HepG2 (cell line): ENCODE data around the gene APOBEC3H. TPM values are rescaled to one million over a fixed set of nuclear protein-coding genes. Genes with fewer than 3 reads are reported as not detected.
"Not testable (repeated sequence)": the region's sequence is repeated elsewhere in the genome, so short reads cannot be mapped to it uniquely, and the experiment has no call there.

Source experiments
- ATAC-seq: fragments of 200-7000 bp; cut with Tn5 transposase; 3 replicates; pipeline ENCODE4 v1.9.1; 2020; ENCODE audit warnings: mild to moderate bottlenecking, moderate library complexity
- BruUV-seq: library from RNA; stranded (reverse); fragments of 400-500 nt; replicated peaks from 2 replicates; lab custom pipeline; 2021; lab: Mats Ljungman, UMichigan
- CTCF ChIA-PET: fragments of 300-600 bp; formaldehyde crosslinking; extraction: SDS; loops from one replicate; lab custom pipeline; 2021; ENCODE audit warnings: low total read pairs, inconsistent platforms, low intra/inter-chr PET ratio; lab: Yijun Ruan, JAX
- POLR2A ChIA-PET: fragments of 350-600 bp; sonication (Branson Sonifier 250); formaldehyde crosslinking; loops from one replicate; lab custom pipeline; 2020; ENCODE audit warnings: antibody characterized with exemption, inconsistent platforms; lab: Yijun Ruan, JAX
- DNase-seq: peaks from one replicate; pipeline ENCODE4 v3.0.0-alpha.2; 2015; ENCODE audit warnings: low spot score
- FAIRE-seq: peaks from 3 replicates; lab custom pipeline; 2011; peaks lifted over from hg19 to GRCh38; lab: Jason Lieb, UNC
- H2AFZ ChIP-seq: one replicate; pipeline ENCODE4 v1.6.1; 2011; ENCODE audit warnings: low read length, inconsistent platforms
- H3K27ac ChIP-seq: fragments of 300-600 bp; 3 replicates; pipeline ENCODE4 v1.8.0; 2011; ENCODE audit warnings: mixed run types, mild to moderate bottlenecking, mixed read lengths, low read length, inconsistent platforms; ENCODE audit not compliant: insufficient read depth; ENCODE audit errors: extremely low read length
- H3K27me3 ChIP-seq, 2 experiments: fragments of 200-600 bp in 1 of 2; 2 replicates in 1 of 2; 3 replicates in 1 of 2; pipeline versions ENCODE4 v1.6.0 to v1.8.0; 2011; ENCODE audit warnings: low read length in 2 of 2, mild to moderate bottlenecking in 2 of 2, moderate library complexity in 2 of 2, inconsistent platforms in 1 of 2; ENCODE audit not compliant: insufficient read depth in 2 of 2, control insufficient read depth in 1 of 2
- H3K36me3 ChIP-seq, 2 experiments: fragments of 200-600 bp in 1 of 2; replicated peaks in 1 of 2; 2 replicates in 1 of 2; 3 replicates in 1 of 2; pipeline versions ENCODE4 v1.5.1 to v1.8.0; 2011; ENCODE audit warnings: low read length in 2 of 2, inconsistent platforms in 1 of 2; ENCODE audit not compliant: insufficient read depth in 2 of 2, control insufficient read depth in 1 of 2
- H3K4me1 ChIP-seq: 2 replicates; pipeline ENCODE4 v1.5.1; 2012; ENCODE audit warnings: low read length, inconsistent platforms; ENCODE audit not compliant: insufficient read depth
- H3K4me2 ChIP-seq: 2 replicates; pipeline ENCODE4 v1.6.0; 2011; ENCODE audit warnings: low read depth, low read length, inconsistent platforms
- H3K4me3 ChIP-seq, 3 experiments: fragments of 200-600 bp in 1 of 3; sonication (generic), shearing (Covaris generic) in 1 of 3; replicated peaks in 1 of 3; 2 replicates each; pipeline ENCODE4 v1.5.1; 2011 to 2016; ENCODE audit warnings: low read length in 3 of 3, inconsistent platforms in 2 of 3, low read depth in 2 of 3, mild to moderate bottlenecking in 2 of 3, control low read depth in 1 of 3, mixed read lengths in 1 of 3; ENCODE audit not compliant: insufficient read depth in 1 of 3
- H3K79me2 ChIP-seq: one replicate; pipeline ENCODE4 v1.6.1; 2011; ENCODE audit warnings: low read length, inconsistent platforms; ENCODE audit not compliant: insufficient read depth
- H3K9ac ChIP-seq: 2 replicates; pipeline ENCODE4 v1.6.0; 2011; ENCODE audit warnings: mild to moderate bottlenecking, low read depth, low read length, inconsistent platforms; ENCODE audit not compliant: insufficient read depth
- H3K9me3 ChIP-seq: 2 replicates; pipeline ENCODE4 v1.5.1; 2012; ENCODE audit warnings: mild to moderate bottlenecking, low read length
- H4K20me1 ChIP-seq: 2 replicates; pipeline ENCODE4 v1.6.0; 2011; ENCODE audit warnings: inconsistent platforms, mild to moderate bottlenecking, low read length, moderate library complexity; ENCODE audit not compliant: insufficient read depth
- BRD4 ChIP-seq: sonication (generic); formaldehyde crosslinking; IDR thresholded peaks from 2 replicates; pipeline ENCODE4 v1.4.0; 2020; ENCODE audit warnings: missing genetic modification reagents
- SRSF1 ChIP-seq: fragments of 200-400 bp; formaldehyde crosslinking; optimal IDR thresholded peaks from 2 replicates; pipeline ENCODE3; 2017; ENCODE audit warnings: mild to moderate bottlenecking, low read depth, low read length, moderate library complexity
- YEATS4 ChIP-seq: sonication (generic); formaldehyde crosslinking; IDR thresholded peaks from 2 replicates; pipeline ENCODE4 v1.4.0; 2020; ENCODE audit warnings: missing genetic modification reagents, borderline replicate concordance
- ZNF3 ChIP-seq: IDR thresholded peaks from 2 replicates; pipeline ENCODE4 v1.7.0; 2017; ENCODE audit warnings: inconsistent platforms
- ZNF550 ChIP-seq: sonication (generic); formaldehyde crosslinking; IDR thresholded peaks from 2 replicates; pipeline ENCODE4 v1.4.0; 2020; ENCODE audit warnings: mild to moderate bottlenecking, missing genetic modification reagents, borderline replicate concordance
- ZNF720 ChIP-seq: sonication (generic); formaldehyde crosslinking; IDR thresholded peaks from 2 replicates; pipeline ENCODE4 v1.4.0; 2020; ENCODE audit warnings: missing genetic modification reagents
- ZSCAN29 ChIP-seq: sonication (generic); formaldehyde crosslinking; conservative IDR thresholded peaks from 2 replicates; pipeline ENCODE4 v1.4.0; 2020; ENCODE audit warnings: mild to moderate bottlenecking, missing genetic modification reagents
- WGBS: methylation state at CpG from one replicate; pipeline ENCODE4 v1.1.6; 2017; ENCODE audit warnings: low lambda C conversion rate; 5-methylcytosine and 5-hydroxymethylcytosine counted together
- in situ Hi-C: cut with HindIII; loops from 2 replicates; pipeline ENCODE4 v1.10.0; 2017; ENCODE audit warnings: low pct_unique_long_range_greater_than_20kb; ENCODE audit not compliant: extremely low pct_ligation_motif_present
- intact Hi-C: fragments of 100-400 bp; cut with micrococcal nuclease; formaldehyde crosslinking; loops from one replicate; pipeline ENCODE4 v1.10.0; 2022; ENCODE audit not compliant: unreplicated experiment
- polyA plus RNA-seq, 8 experiments: library from polyadenylated mRNA; depleted of rRNA in 3 of 8; stranded (reverse) in 7 of 8; unstranded in 1 of 8; fragments of >200 nt; fragmentation: Illumina TruSeq in 4 of 8; extraction: Trizol in 4 of 8; gene quantifications; 2 replicates each; pipeline versions ENCODE4 v1.2.1 to v1.2.3, GENCODE V29; 2011 to 2016; ENCODE audit warnings: low read depth in 4 of 8, missing spikeins in 1 of 8, mixed read lengths in 1 of 8; ENCODE audit not compliant: insufficient read depth in 1 of 8
- total RNA-seq, 5 experiments: library from RNA; depleted of rRNA; stranded (reverse); fragments of >200 nt; fragmentation: Illumina TruSeq; extraction: Trizol; gene quantifications; 2 replicates each; pipeline ENCODE4 v1.2.3, GENCODE V29; 2016; ENCODE audit warnings: low read depth in 1 of 5
- TF ChIP-seq, protein P1 (sequence below): sonication (generic); formaldehyde crosslinking; IDR thresholded peaks from 2 replicates; pipeline ENCODE4 v1.4.0; 2020; ENCODE audit warnings: missing genetic modification reagents
- TF ChIP-seq, protein P2 (sequence below): sonication (generic); formaldehyde crosslinking; IDR thresholded peaks from 2 replicates; pipeline ENCODE4 v1.5.0; 2020; ENCODE audit warnings: mild to moderate bottlenecking, missing genetic modification reagents, borderline replicate concordance
- TF ChIP-seq, protein P3 (sequence below): sonication (generic); formaldehyde crosslinking; IDR thresholded peaks from 2 replicates; pipeline ENCODE4 v1.4.0; 2020; ENCODE audit warnings: low read depth, mild to moderate bottlenecking, missing genetic modification reagents

The APOBEC3H gene
- total and polyA plus RNA-seq, 2 of the 13 experiments (the other 11 are each of a cell fraction or from before 2014, with no cell fraction given), result 0.18 to 0.31 TPM

DNA sequence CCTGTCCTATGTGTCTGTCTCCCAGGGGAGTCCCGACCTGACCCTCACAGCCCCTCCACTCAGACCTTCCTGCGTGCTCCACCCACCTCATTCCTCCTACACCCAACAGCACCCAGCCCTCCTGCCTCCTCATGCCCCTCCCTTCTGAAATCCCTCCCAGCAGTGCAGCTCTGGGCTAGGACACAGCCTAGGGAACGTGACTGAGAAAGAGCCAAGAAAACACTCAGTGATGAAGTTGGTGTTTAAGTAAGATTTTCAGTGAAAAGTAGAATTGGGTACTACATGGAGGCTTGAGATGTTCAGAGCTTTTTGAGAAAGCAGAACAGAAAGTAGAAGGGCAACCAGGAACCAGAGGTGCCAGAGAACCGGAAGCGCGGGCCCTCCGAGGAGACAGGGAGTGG is 24.5 kb upstream of the APOBEC3H start:
- H3K4me3 ChIP-seq, H3K9ac ChIP-seq, BruUV-seq, H2AFZ ChIP-seq, H3K27ac ChIP-seq, H4K20me1 ChIP-seq, in situ Hi-C loops, H3K36me3 ChIP-seq, H3K9me3 ChIP-seq, CTCF ChIA-PET, H3K4me2 ChIP-seq, H3K27me3 ChIP-seq, DNase-seq, ATAC-seq, H3K79me2 ChIP-seq, intact Hi-C loops, POLR2A ChIA-PET, FAIRE-seq: not testable (repeated sequence)
- WGBS, result 48% methylated on average over 6 of the region's 7 CpGs
- H3K4me1 ChIP-seq, result peaks cover 14% of the 10 kb centered on the region

GRCh38 chr22:39073981-39074380 is 23.1 kb upstream of the APOBEC3H start:
- no peak for FAIRE-seq
- H3K4me1 ChIP-seq, result peaks cover 19% of the 10 kb centered on the region
- H3K36me3 ChIP-seq, result no peaks in the 10 kb centered on the region
- H3K79me2 ChIP-seq, result no peaks in the 10 kb centered on the region
- DNase-seq, result no peak
- H3K27me3 ChIP-seq, result no peaks in the 10 kb centered on the region; a peak in 1 of 5 replicates
- in situ Hi-C loops, result no loop called here
- POLR2A ChIA-PET, result no interaction called here
- CTCF ChIA-PET, result no interaction called here
- ATAC-seq, result no peak
- 20% methylated on average over 2 of the region's 2 CpGs for WGBS
- H3K4me2 ChIP-seq, result no peak overlapping the region
- intact Hi-C loops, result no loop called here
- no peak overlapping the region for H3K9ac ChIP-seq
- H3K9me3 ChIP-seq, result no peaks in the 10 kb centered on the region
- H3K4me3 ChIP-seq, result no peak overlapping the region
- H3K27ac ChIP-seq, result no peak overlapping the region
- no peak overlapping the region for H2AFZ ChIP-seq
- no peaks in the 10 kb centered on the region for H4K20me1 ChIP-seq
- BruUV-seq, result no TSS peak
- TF ChIP-seq SRSF1 (no peak), ZSCAN29 (CRISPR knock-in tag) (no peak), ZNF720 (no peak), YEATS4 (no peak), ZNF3 (CRISPR knock-in tag) (no peak), ZNF550 (CRISPR knock-in tag) (no peak), BRD4 (CRISPR knock-in tag) (no peak)
- TF ChIP-seq, protein P1, sequence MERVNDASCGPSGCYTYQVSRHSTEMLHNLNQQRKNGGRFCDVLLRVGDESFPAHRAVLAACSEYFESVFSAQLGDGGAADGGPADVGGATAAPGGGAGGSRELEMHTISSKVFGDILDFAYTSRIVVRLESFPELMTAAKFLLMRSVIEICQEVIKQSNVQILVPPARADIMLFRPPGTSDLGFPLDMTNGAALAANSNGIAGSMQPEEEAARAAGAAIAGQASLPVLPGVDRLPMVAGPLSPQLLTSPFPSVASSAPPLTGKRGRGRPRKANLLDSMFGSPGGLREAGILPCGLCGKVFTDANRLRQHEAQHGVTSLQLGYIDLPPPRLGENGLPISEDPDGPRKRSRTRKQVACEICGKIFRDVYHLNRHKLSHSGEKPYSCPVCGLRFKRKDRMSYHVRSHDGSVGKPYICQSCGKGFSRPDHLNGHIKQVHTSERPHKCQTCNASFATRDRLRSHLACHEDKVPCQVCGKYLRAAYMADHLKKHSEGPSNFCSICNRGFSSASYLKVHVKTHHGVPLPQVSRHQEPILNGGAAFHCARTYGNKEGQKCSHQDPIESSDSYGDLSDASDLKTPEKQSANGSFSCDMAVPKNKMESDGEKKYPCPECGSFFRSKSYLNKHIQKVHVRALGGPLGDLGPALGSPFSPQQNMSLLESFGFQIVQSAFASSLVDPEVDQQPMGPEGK (CRISPR knock-in tag), result no peak
- TF ChIP-seq, protein P2, sequence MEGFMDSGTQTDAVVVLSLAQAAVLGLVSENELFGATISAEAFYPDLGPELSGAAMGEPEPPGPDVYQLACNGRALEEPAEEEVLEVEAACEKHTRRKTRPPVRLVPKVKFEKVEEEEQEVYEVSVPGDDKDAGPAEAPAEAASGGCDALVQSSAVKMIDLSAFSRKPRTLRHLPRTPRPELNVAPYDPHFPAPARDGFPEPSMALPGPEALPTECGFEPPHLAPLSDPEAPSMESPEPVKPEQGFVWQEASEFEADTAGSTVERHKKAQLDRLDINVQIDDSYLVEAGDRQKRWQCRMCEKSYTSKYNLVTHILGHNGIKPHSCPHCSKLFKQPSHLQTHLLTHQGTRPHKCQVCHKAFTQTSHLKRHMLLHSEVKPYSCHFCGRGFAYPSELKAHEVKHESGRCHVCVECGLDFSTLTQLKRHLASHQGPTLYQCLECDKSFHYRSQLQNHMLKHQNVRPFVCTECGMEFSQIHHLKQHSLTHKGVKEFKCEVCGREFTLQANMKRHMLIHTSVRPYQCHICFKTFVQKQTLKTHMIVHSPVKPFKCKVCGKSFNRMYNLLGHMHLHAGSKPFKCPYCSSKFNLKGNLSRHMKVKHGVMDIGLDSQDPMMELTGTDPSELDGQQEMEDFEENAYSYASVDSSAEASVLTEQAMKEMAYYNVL, result no peak
- TF ChIP-seq, protein P3, sequence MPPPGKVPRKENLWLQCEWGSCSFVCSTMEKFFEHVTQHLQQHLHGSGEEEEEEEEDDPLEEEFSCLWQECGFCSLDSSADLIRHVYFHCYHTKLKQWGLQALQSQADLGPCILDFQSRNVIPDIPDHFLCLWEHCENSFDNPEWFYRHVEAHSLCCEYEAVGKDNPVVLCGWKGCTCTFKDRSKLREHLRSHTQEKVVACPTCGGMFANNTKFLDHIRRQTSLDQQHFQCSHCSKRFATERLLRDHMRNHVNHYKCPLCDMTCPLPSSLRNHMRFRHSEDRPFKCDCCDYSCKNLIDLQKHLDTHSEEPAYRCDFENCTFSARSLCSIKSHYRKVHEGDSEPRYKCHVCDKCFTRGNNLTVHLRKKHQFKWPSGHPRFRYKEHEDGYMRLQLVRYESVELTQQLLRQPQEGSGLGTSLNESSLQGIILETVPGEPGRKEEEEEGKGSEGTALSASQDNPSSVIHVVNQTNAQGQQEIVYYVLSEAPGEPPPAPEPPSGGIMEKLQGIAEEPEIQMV (CRISPR knock-in tag), result no peak
- TF ChIP-seq, all 625 proteins: peak for 0
